ENCODE measurements around the gene PLCB4. TPM values are rescaled to one million over a fixed set of nuclear protein-coding genes. Genes with fewer than 3 reads are reported as not detected.

The PLCB4 gene
- 0.97 and 0.99 TPM in 2 replicates for polyA plus RNA-seq (2013)

DNA sequence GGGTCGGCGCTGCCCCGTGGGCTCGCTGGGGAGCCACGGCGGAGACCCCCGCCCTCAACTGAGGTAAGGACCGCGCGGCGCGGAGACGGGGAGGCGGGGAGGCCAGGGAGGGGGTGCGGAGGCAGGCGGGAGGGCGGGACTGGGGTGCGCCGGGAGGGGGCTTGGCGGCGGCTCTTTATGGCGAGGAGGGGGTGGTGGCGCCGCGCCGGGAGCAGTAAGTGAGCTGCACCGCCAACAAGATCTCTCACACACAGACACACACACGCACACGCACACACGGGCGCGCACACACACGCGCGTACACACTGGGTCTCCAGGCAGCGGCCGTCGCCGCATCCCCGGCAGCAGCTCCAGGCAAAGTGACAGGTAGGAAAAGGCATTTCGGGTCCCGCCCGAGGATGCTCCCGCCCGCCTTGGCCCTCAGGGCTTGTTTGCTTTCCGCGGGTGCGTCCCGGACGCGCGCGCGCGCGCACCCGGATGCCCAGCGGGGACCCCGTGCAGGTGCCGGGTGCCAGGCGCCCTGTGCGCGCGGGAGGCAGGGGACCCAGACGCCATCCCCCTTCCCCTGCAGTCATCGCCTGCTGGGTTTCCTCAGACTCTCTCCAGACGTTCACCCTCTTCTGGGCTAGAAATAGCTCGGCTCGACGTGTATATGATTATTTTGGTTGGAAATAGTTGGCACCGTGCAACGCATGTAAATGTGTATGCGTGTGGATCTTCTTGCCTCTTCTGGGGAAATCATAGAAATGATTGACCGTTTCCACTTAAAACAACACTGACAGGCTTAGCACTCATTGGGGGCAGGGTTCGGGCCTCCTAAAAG, at the start of gene PLCB4:
TSS of gene PLCB4 (plus strand) at position 247 of the 823 bp plus-strand sequence. CDS start 238,728 bp downstream, outside the sequence.
- Histone ChIP-seq H3K14ac (ENCODE audit: low read length) (peak within 1 kb of the TSS; percentile 70), H3K79me2 (ENCODE audit: control insufficient read depth, insufficient read depth, low read length, poor library complexity) (peaks cover 1% of the 10 kb centered on the region), H2BK12ac (ENCODE audit: low read length) (peak within 1 kb of the TSS; percentile 2), H3K4me3 (ENCODE audit: low read depth, low read length) (peak within 1 kb of the TSS; percentile 85), H3K18ac (ENCODE audit: low read length) (peak within 1 kb of the TSS; percentile 89), H2AFZ (ENCODE audit: insufficient read depth, low read length, poor library complexity) (peak within 1 kb of the TSS; percentile 96), H3K9me3 (ENCODE audit: insufficient read depth, low read depth, low read length) (no peaks in the 10 kb centered on the region), H3K27me3 (ENCODE audit: insufficient read depth, low read length) (no peaks in the 10 kb centered on the region), H2BK120ac (ENCODE audit: insufficient read depth, low read length, poor library complexity) (peak within 1 kb of the TSS; percentile 20), H4K12ac (ENCODE audit: low read depth, low read length) (peak within 1 kb of the TSS; percentile 84), H2BK5ac (ENCODE audit: low read depth, low read length, poor library complexity) (peak within 1 kb of the TSS; percentile 39), H3K4me1 (ENCODE audit: control insufficient read depth in 1 of 2, insufficient read depth in 2 of 2, low read length in 2 of 2) (peaks cover 3 to 5% of the 10 kb centered on the region in 2 experiments), H3K4me2 (ENCODE audit: low read length) (peak within 1 kb of the TSS; percentile 100), H3K4ac (ENCODE audit: low read depth, low read length) (no peak within 1 kb of the TSS), H3K36me3 (ENCODE audit: control insufficient read depth in 1 of 2, insufficient read depth in 2 of 2, low read length in 2 of 2) (no peaks in the 10 kb centered on the region), H3K23ac (ENCODE audit: low read length) (no peak within 1 kb of the TSS), H4K91ac (ENCODE audit: low read depth, low read length) (peak within 1 kb of the TSS; percentile 39), H4K8ac (ENCODE audit: low read depth, low read length) (peak within 1 kb of the TSS; percentile 94), H3K9ac (ENCODE audit: low read length) (no peak within 1 kb of the TSS), H3K27ac (ENCODE audit: low read depth, low read length) (peak within 1 kb of the TSS; percentile 1), H3K79me1 (ENCODE audit: low read length) (peaks cover 4% of the 10 kb centered on the region), H2AK5ac (ENCODE audit: low read length) (no peak within 1 kb of the TSS)
- no CpG with 5 or more reads among the region's 75 CpGs for WGBS (ENCODE audit: extremely low coverage, insufficient coverage, insufficient read length)
- DNase-seq: peak; percentile 10 to 31

DNA sequence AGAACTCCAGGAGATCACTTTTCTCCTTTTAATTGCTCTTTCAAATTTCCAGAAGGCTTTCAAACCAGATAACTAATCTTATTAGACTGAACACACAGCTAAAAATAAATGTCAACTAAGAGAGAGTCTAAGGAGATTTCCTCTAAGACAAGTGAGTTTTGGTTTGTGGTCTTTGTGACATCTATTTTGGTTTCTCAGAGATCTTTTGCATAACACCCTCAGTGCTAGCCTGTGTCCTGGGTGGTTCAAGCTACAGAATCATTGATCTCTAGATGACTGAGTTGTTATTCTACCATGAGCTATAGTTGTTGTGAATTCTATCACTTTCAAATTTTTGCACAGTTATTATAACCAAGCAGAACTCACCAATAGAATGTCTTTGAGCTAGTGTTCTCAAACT, 49.1 kb upstream of the PLCB4 start:
- Histone ChIP-seq H3K9me3 (ENCODE audit: insufficient read depth, low read depth, low read length) (no peaks in the 10 kb centered on the region), H3K4me3 (ENCODE audit: low read depth, low read length) (no peak overlapping the region), H2BK120ac (ENCODE audit: insufficient read depth, low read length, poor library complexity) (no peak overlapping the region), H2BK5ac (ENCODE audit: low read depth, low read length, poor library complexity) (no peak overlapping the region), H2AK5ac (ENCODE audit: low read length) (no peak overlapping the region), H3K14ac (ENCODE audit: low read length) (no peak overlapping the region), H3K27me3 (ENCODE audit: insufficient read depth, low read length) (no peaks in the 10 kb centered on the region), H3K4me2 (ENCODE audit: low read length) (no peak overlapping the region), H3K18ac (ENCODE audit: low read length) (no peak overlapping the region), H2BK12ac (ENCODE audit: low read length) (no peak overlapping the region), H3K27ac (ENCODE audit: low read depth, low read length) (no peak overlapping the region), H3K4me1 (ENCODE audit: control insufficient read depth in 1 of 2, insufficient read depth in 2 of 2, low read length in 2 of 2) (no peaks in the 10 kb centered on the region), H3K23ac (ENCODE audit: low read length) (no peak overlapping the region), H4K8ac (ENCODE audit: low read depth, low read length) (no peak overlapping the region), H4K12ac (ENCODE audit: low read depth, low read length) (no peak overlapping the region), H3K4ac (ENCODE audit: low read depth, low read length) (no peak overlapping the region), H3K9ac (ENCODE audit: low read length) (no peak overlapping the region), H3K79me1 (ENCODE audit: low read length) (no peaks in the 10 kb centered on the region), H4K91ac (ENCODE audit: low read depth, low read length) (no peak overlapping the region), H3K36me3 (ENCODE audit: control insufficient read depth in 1 of 2, insufficient read depth in 2 of 2, low read length in 2 of 2) (no peaks in the 10 kb centered on the region), H2AFZ (ENCODE audit: insufficient read depth, low read length, poor library complexity) (no peak overlapping the region), H3K79me2 (ENCODE audit: control insufficient read depth, insufficient read depth, low read length, poor library complexity) (no peaks in the 10 kb centered on the region)
- no peak for DNase-seq

DNA sequence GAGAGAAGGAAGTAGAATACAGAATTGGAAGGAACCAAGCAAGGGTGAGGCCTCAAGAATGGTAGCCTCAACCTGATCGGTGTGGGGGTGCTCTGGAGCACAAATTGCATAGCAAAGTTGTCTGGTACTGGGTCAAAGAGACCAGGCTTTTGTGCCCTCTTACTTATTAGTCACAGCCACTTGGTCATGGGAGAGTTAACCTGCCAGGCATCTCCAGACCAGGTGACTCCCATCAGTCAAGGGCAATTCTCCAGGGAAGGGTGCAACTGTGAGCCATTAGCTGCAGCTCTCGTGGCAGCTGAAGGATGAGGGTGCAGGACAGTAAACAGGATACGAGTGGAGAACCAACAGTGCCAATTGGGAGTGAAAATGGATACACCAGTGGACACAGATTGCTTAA, 47.7 kb upstream of the PLCB4 start:
- Histone ChIP-seq H3K9me3 (ENCODE audit: insufficient read depth, low read depth, low read length) (no peaks in the 10 kb centered on the region), H2AFZ (ENCODE audit: insufficient read depth, low read length, poor library complexity) (no peak overlapping the region), H3K27ac (ENCODE audit: low read depth, low read length) (no peak overlapping the region), H2BK12ac (ENCODE audit: low read length) (no peak overlapping the region), H3K27me3 (ENCODE audit: insufficient read depth, low read length) (no peaks in the 10 kb centered on the region), H3K14ac (ENCODE audit: low read length) (no peak overlapping the region), H3K79me2 (ENCODE audit: control insufficient read depth, insufficient read depth, low read length, poor library complexity) (no peaks in the 10 kb centered on the region), H4K12ac (ENCODE audit: low read depth, low read length) (no peak overlapping the region), H3K4me3 (ENCODE audit: low read depth, low read length) (no peak overlapping the region), H2AK5ac (ENCODE audit: low read length) (no peak overlapping the region), H3K23ac (ENCODE audit: low read length) (no peak overlapping the region), H3K79me1 (ENCODE audit: low read length) (no peaks in the 10 kb centered on the region), H3K18ac (ENCODE audit: low read length) (no peak overlapping the region), H2BK5ac (ENCODE audit: low read depth, low read length, poor library complexity) (no peak overlapping the region), H3K4me2 (ENCODE audit: low read length) (no peak overlapping the region), H3K4me1 (ENCODE audit: control insufficient read depth in 1 of 2, insufficient read depth in 2 of 2, low read length in 2 of 2) (no peaks in the 10 kb centered on the region), H3K9ac (ENCODE audit: low read length) (no peak overlapping the region), H3K36me3 (ENCODE audit: control insufficient read depth in 1 of 2, insufficient read depth in 2 of 2, low read length in 2 of 2) (no peaks in the 10 kb centered on the region), H2BK120ac (ENCODE audit: insufficient read depth, low read length, poor library complexity) (no peak overlapping the region), H3K4ac (ENCODE audit: low read depth, low read length) (no peak overlapping the region), H4K8ac (ENCODE audit: low read depth, low read length) (no peak overlapping the region), H4K91ac (ENCODE audit: low read depth, low read length) (no peak overlapping the region)
- WGBS (ENCODE audit: extremely low coverage, insufficient coverage, insufficient read length): no CpG with 5 or more reads among the region's 3 CpGs
- DNase-seq: no peak

DNA sequence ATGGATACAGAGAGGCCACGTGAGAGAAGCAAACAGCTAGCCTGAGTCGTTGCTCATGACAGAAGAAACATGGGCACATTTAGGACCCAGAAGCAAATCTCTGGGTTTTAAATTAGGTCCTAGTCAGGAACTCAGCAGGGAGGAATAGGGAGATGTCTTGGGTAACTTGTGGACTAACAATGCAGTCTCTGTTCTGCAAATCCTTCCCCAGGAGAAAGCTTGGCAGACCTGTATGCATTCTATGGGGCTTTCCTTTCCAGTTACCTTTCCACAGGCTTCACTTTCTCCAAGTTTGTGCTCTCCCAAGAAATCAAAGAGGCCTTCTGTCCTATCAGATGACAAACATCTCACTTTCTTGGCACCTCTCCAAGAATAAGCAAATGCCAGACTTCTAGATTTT, 47.2 kb upstream of the PLCB4 start:
- Histone ChIP-seq H3K9me3 (ENCODE audit: insufficient read depth, low read depth, low read length) (no peaks in the 10 kb centered on the region), H3K4ac (ENCODE audit: low read depth, low read length) (no peak overlapping the region), H2AK5ac (ENCODE audit: low read length) (no peak overlapping the region), H3K27me3 (ENCODE audit: insufficient read depth, low read length) (no peaks in the 10 kb centered on the region), H2AFZ (ENCODE audit: insufficient read depth, low read length, poor library complexity) (no peak overlapping the region), H3K4me1 (ENCODE audit: control insufficient read depth in 1 of 2, insufficient read depth in 2 of 2, low read length in 2 of 2) (no peaks in the 10 kb centered on the region), H4K8ac (ENCODE audit: low read depth, low read length) (no peak overlapping the region), H3K4me2 (ENCODE audit: low read length) (no peak overlapping the region), H2BK5ac (ENCODE audit: low read depth, low read length, poor library complexity) (no peak overlapping the region), H4K91ac (ENCODE audit: low read depth, low read length) (no peak overlapping the region), H3K23ac (ENCODE audit: low read length) (no peak overlapping the region), H2BK12ac (ENCODE audit: low read length) (no peak overlapping the region), H4K12ac (ENCODE audit: low read depth, low read length) (no peak overlapping the region), H3K9ac (ENCODE audit: low read length) (no peak overlapping the region), H3K36me3 (ENCODE audit: control insufficient read depth in 1 of 2, insufficient read depth in 2 of 2, low read length in 2 of 2) (no peaks in the 10 kb centered on the region), H3K18ac (ENCODE audit: low read length) (no peak overlapping the region), H3K4me3 (ENCODE audit: low read depth, low read length) (no peak overlapping the region), H3K27ac (ENCODE audit: low read depth, low read length) (no peak overlapping the region), H2BK120ac (ENCODE audit: insufficient read depth, low read length, poor library complexity) (no peak overlapping the region), H3K14ac (ENCODE audit: low read length) (no peak overlapping the region), H3K79me1 (ENCODE audit: low read length) (no peaks in the 10 kb centered on the region), H3K79me2 (ENCODE audit: control insufficient read depth, insufficient read depth, low read length, poor library complexity) (no peaks in the 10 kb centered on the region)
- no CpG with 5 or more reads among the region's 2 CpGs for WGBS (ENCODE audit: extremely low coverage, insufficient coverage, insufficient read length)
- DNase-seq: no peak
